Epithelial cell of prostate (primary cell): Measurements from ENCODE around the gene CA12.
A peak's percentile ranks its signal among the peaks of the same experiment; 100 is the strongest.
"Not testable (repeated sequence)": the region's sequence is repeated elsewhere in the genome, so short reads cannot be mapped to it uniquely, and the experiment has no call there.

ENCODE experiments used
- DNase-seq: peaks from one replicate; pipeline ENCODE4 v3.0.0-alpha.2; 2011; ENCODE audit warnings: low read depth, low spot score
- H3K27ac ChIP-seq: fragments of 450-650 bp; 2 replicates; pipeline ENCODE4 v1.5.1; 2017; ENCODE audit warnings: mild to moderate bottlenecking

The CA12 gene

GRCh38 chr15:63362196-63362595 is 19.4 kb downstream of the CA12 start:
- H3K27ac ChIP-seq = no peak overlapping the region

GRCh38 chr15:63360170-63360569 is 21.5 kb downstream of the CA12 start:
- no peak for DNase-seq
- H3K27ac ChIP-seq = no peak overlapping the region

More at GRCh38 chr15:63362196-63362595, 19.4 kb downstream of the CA12 start:
- no peak for DNase-seq

- H3K27ac ChIP-seq = no peak overlapping the region
Measured at GRCh38 chr15:63358241-63359029, 23.2 kb downstream of the CA12 start.

GRCh38 chr15:63357731-63358130 is 23.9 kb downstream of the CA12 start:
- DNase-seq = no peak
- H3K27ac ChIP-seq = no peak overlapping the region

More at GRCh38 chr15:63358241-63359029, 23.2 kb downstream of the CA12 start:
- DNase-seq = no peak

- no peak overlapping the region for H3K27ac ChIP-seq
- DNase-seq = no peak
Measured at GRCh38 chr15:63357061-63357460, 24.6 kb downstream of the CA12 start.

GRCh38 chr15:63354821-63355650 is 26.6 kb downstream of the CA12 start:
- H3K27ac ChIP-seq = no peak overlapping the region
- no peak for DNase-seq

- DNase-seq = no peak
- H3K27ac ChIP-seq = no peak overlapping the region
Measured at GRCh38 chr15:63353887-63354286, 27.8 kb downstream of the CA12 start.

GRCh38 chr15:63353261-63353660 is 28.4 kb downstream of the CA12 start:
- H3K27ac ChIP-seq = no peak overlapping the region
- DNase-seq = no peak

GRCh38 chr15:63352808-63353207 is 28.8 kb downstream of the CA12 start:
- no peak overlapping the region for H3K27ac ChIP-seq
- no peak for DNase-seq

- no peak overlapping the region for H3K27ac ChIP-seq
- DNase-seq = no peak
Measured at GRCh38 chr15:63351170-63351569, 30.5 kb downstream of the CA12 start.

GRCh38 chr15:63350178-63350621 is 31.4 kb downstream of the CA12 start:
- DNase-seq = no peak
- H3K27ac ChIP-seq = peak overlapping the region; percentile 95

GRCh38 chr15:63349621-63350020 is 32.0 kb downstream of the CA12 start:
- peak overlapping the region; percentile 95 for H3K27ac ChIP-seq
- no peak for DNase-seq

GRCh38 chr15:63349156-63349555 is 32.5 kb downstream of the CA12 start:
- peak overlapping the region; percentile 95 for H3K27ac ChIP-seq
- no peak for DNase-seq

GRCh38 chr15:63348392-63348791 is 33.3 kb downstream of the CA12 start:
- peak overlapping the region; percentile 95 for H3K27ac ChIP-seq
- DNase-seq = peak; percentile 58

GRCh38 chr15:63347074-63347857 is 34.4 kb downstream of the CA12 start:
- H3K27ac ChIP-seq = peak overlapping the region; percentile 95
- no peak for DNase-seq

- DNase-seq = no peak
- H3K27ac ChIP-seq = no peak overlapping the region
Measured at GRCh38 chr15:63345391-63345752, 36.3 kb downstream of the CA12 start.

GRCh38 chr15:63344731-63345390 is 36.8 kb downstream of the CA12 start:
- no peak for DNase-seq
- no peak overlapping the region for H3K27ac ChIP-seq

GRCh38 chr15:63342996-63343562 is 38.6 kb downstream of the CA12 start:
- not testable (repeated sequence) for DNase-seq, H3K27ac ChIP-seq

- DNase-seq = no peak
- no peak overlapping the region for H3K27ac ChIP-seq
Measured at GRCh38 chr15:63341898-63342297, 39.7 kb downstream of the CA12 start.

- peak overlapping the region; percentile 21 for H3K27ac ChIP-seq
- DNase-seq = no peak
Measured at GRCh38 chr15:63340878-63341277, 40.8 kb downstream of the CA12 start.
